Breast epithelium (tissue), 3 donors: ENCODE data around the gene IPO9.

Experiments
- CTCF ChIP-seq, 3 donors: fragments of 450-650 bp; IDR thresholded peaks; one replicate each; pipeline ENCODE4 v1.5.1; 2016 to 2017; ENCODE audit warnings: antibody characterized with exemption in 3 of 3, mild to moderate bottlenecking in 3 of 3, moderate library complexity in 3 of 3
- POLR2A ChIP-seq: fragments of 450-650 bp; IDR thresholded peaks from one replicate; pipeline ENCODE4 v1.6.1; 2016; ENCODE audit warnings: antibody characterized with exemption, mild to moderate bottlenecking, moderate library complexity

- TF ChIP-seq CTCF (IDR thresholded peaks at IDR 0.05) = no peak
- no peak for TF ChIP-seq POLR2A
Observed at GRCh38 chr1:201831371-201831770, 2.4 kb downstream of the IPO9 start.
